B cell (primary cell): ENCODE data around the gene NSDHL.

Experiments used
- EZH2 ChIP-seq: IDR thresholded peaks from 2 replicates; pipeline ENCODE4 v1.6.1; 2012; ENCODE audit warnings: borderline replicate concordance, low read depth, mild to moderate bottlenecking, moderate library complexity, low read length; ENCODE audit not compliant: insufficient read depth, poor library complexity, severe bottlenecking
- TF ChIP-seq, protein P1 (sequence below): fragments of 200-600 bp; IDR thresholded peaks from one replicate; pipeline ENCODE4 v1.8.0; 2022; ENCODE audit warnings: antibody characterized with exemption, mild to moderate bottlenecking

DNA sequence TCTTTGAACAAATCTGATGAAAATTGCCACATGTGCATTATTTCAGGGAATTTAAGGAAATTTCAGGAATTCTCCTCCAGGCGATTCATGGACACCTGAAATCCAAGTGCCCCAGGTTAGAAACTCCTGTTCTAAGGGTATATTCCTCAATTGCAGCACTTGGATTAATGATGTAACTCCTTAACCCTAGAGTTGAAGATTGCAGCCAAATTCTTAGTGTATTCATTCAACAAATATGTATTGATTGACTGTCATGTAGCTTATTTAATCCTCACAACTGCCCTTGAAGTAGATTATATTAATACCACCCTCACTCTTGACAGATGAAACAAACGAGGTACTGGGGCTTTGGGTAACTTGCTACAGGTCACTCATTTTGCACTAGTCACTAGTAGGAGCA, 11.6 kb upstream of the NSDHL start:
- TF ChIP-seq, protein P1, sequence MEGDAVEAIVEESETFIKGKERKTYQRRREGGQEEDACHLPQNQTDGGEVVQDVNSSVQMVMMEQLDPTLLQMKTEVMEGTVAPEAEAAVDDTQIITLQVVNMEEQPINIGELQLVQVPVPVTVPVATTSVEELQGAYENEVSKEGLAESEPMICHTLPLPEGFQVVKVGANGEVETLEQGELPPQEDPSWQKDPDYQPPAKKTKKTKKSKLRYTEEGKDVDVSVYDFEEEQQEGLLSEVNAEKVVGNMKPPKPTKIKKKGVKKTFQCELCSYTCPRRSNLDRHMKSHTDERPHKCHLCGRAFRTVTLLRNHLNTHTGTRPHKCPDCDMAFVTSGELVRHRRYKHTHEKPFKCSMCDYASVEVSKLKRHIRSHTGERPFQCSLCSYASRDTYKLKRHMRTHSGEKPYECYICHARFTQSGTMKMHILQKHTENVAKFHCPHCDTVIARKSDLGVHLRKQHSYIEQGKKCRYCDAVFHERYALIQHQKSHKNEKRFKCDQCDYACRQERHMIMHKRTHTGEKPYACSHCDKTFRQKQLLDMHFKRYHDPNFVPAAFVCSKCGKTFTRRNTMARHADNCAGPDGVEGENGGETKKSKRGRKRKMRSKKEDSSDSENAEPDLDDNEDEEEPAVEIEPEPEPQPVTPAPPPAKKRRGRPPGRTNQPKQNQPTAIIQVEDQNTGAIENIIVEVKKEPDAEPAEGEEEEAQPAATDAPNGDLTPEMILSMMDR: no peak
- TF ChIP-seq EZH2: no peak
